GM12874 (cell line): ENCODE data around the gene KRTAP10-7.
"Not testable (repeated sequence)": the region's sequence is repeated elsewhere in the genome, so short reads cannot be mapped to it uniquely, and the experiment has no call there.

ENCODE experiments used
- CTCF ChIP-seq: IDR thresholded peaks from 2 replicates; pipeline ENCODE4 v1.5.1; 2011; ENCODE audit warnings: low read depth, mild to moderate bottlenecking, control low read depth, low read length, moderate library complexity; ENCODE audit not compliant: insufficient read depth

Gene KRTAP10-7

GRCh38 chr21:44573630-44574456, 26.6 kb upstream of the KRTAP10-7 start, which contains the start of gene KRTAP10-4:
TSS of gene KRTAP10-4 (plus strand) at chr21:44573729. CDS start at chr21:44573759, 30 bp downstream.
- TF ChIP-seq CTCF = not testable (repeated sequence)

GRCh38 chr21:44574457-44575306, 25.7 kb upstream of the KRTAP10-7 start:
- TF ChIP-seq CTCF = no peak

- no peak for TF ChIP-seq CTCF
These were observed 24.9 kb upstream of the KRTAP10-7 start for GRCh38 chr21:44575307-44576024.

GRCh38 chr21:44576025-44576420, 24.4 kb upstream of the KRTAP10-7 start:
- TF ChIP-seq CTCF = no peak

- TF ChIP-seq CTCF = no peak
These were observed 21.9 kb upstream of the KRTAP10-7 start for GRCh38 chr21:44578371-44579055.

GRCh38 chr21:44579056-44579832, 21.2 kb upstream of the KRTAP10-7 start:
- no peak for TF ChIP-seq CTCF
